DOHH2 (cell line): ENCODE measurements around the gene ARAP1.

Experiments used
- H3F3A ChIP-seq: fragments of 200-600 bp; sonication (generic), shearing (Covaris generic); 2 replicates; pipeline ENCODE4 v1.6.0; 2016; ENCODE audit warnings: antibody characterized with exemption, mild to moderate bottlenecking; ENCODE audit not compliant: control insufficient read depth, insufficient read depth
- H3K27ac ChIP-seq: fragments of 200-600 bp; sonication (generic); 2 replicates; pipeline ENCODE4 v1.5.1; 2014; ENCODE audit warnings: low read depth, mild to moderate bottlenecking, low read length, moderate library complexity
- H3K27me3 ChIP-seq: fragments of 200-600 bp; sonication (generic); 2 replicates; pipeline ENCODE4 v1.6.1; 2014; ENCODE audit warnings: mild to moderate bottlenecking, low read length, mixed read lengths; ENCODE audit not compliant: control insufficient read depth
- H3K36me3 ChIP-seq: fragments of 200-600 bp; sonication (generic); 2 replicates; pipeline ENCODE4 v1.6.1; 2014; ENCODE audit warnings: mild to moderate bottlenecking, low read length, moderate library complexity, mixed read lengths; ENCODE audit not compliant: control insufficient read depth
- H3K4me1 ChIP-seq: fragments of 200-600 bp; sonication (generic); 2 replicates; pipeline ENCODE4 v1.6.1; 2014; ENCODE audit warnings: mild to moderate bottlenecking, low read length, mixed read lengths; ENCODE audit not compliant: control insufficient read depth
- H3K4me2 ChIP-seq: fragments of 200-600 bp; sonication (generic); 2 replicates; pipeline ENCODE4 v1.6.0; 2014; ENCODE audit warnings: mild to moderate bottlenecking, low read length, moderate library complexity
- H3K4me3 ChIP-seq: fragments of 200-600 bp; sonication (generic); 2 replicates; pipeline ENCODE4 v1.5.1; 2014; ENCODE audit warnings: mild to moderate bottlenecking, low read length, mixed read lengths
- H3K79me2 ChIP-seq: fragments of 200-600 bp; sonication (generic); 2 replicates; pipeline ENCODE4 v1.6.1; 2014; ENCODE audit warnings: mild to moderate bottlenecking, low read length, mixed read lengths; ENCODE audit not compliant: control insufficient read depth
- H3K9me2 ChIP-seq: fragments of 200-600 bp; sonication (generic); replicated peaks from 2 replicates; pipeline ENCODE4 v1.6.1; 2014; ENCODE audit warnings: mild to moderate bottlenecking, low read length, mixed read lengths; ENCODE audit not compliant: control insufficient read depth
- H3K9me3 ChIP-seq: fragments of 200-600 bp; sonication (generic); 2 replicates; pipeline ENCODE4 v1.6.1; 2014; ENCODE audit warnings: antibody characterized with exemption, low read length, mixed read lengths; ENCODE audit not compliant: control insufficient read depth, insufficient read depth
- H4K20me1 ChIP-seq: fragments of 200-600 bp; sonication (generic); 2 replicates; pipeline ENCODE4 v1.6.0; 2014; ENCODE audit warnings: low read depth, mild to moderate bottlenecking, antibody characterized with exemption, low read length, moderate library complexity; ENCODE audit not compliant: control insufficient read depth, insufficient read depth
- EZH2phosphoT487 ChIP-seq: fragments of 200-600 bp; sonication (generic); IDR thresholded peaks from 2 replicates; pipeline ENCODE4 v1.6.1; 2017; ENCODE audit warnings: borderline replicate concordance, mild to moderate bottlenecking, antibody characterized with exemption, low read length, moderate library complexity, mixed read lengths
- TF ChIP-seq, protein P1 (sequence below): fragments of 200-600 bp; sonication (generic); IDR thresholded peaks from one replicate; pipeline ENCODE4 v1.5.1; 2014; ENCODE audit warnings: antibody characterized with exemption, mild to moderate bottlenecking, low read depth, low read length; ENCODE audit not compliant: poor library complexity, severe bottlenecking

Gene ARAP1

DNA sequence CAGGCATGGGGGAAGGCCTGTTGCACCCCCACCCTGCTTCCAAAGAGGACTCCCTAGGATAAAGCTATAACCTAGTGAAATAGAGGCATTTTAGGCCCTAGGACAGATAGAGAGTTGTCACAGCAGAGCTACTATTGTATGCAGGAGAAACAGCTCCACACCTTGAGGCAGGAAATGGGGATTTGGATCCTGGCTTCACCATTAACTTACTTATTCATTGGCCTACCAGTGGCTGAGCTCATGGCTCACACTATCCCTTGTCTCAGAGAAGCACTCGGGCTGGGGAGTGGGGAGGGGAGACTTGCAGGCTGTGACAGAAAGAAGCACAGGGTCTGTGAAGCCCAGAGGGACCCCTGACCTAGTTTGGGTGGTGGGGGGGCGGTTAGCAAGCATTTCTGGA, 77.0 kb downstream of the ARAP1 start:
- peaks cover 81% of the 10 kb centered on the region for H3K27me3 ChIP-seq
- H3K4me3 ChIP-seq = no peak overlapping the region
- H3K4me2 ChIP-seq = no peak overlapping the region
- no peaks in the 10 kb centered on the region for H4K20me1 ChIP-seq
- H3K9me3 ChIP-seq = no peaks in the 10 kb centered on the region
- no peak overlapping the region for H3K27ac ChIP-seq
- no peaks in the 10 kb centered on the region for H3K79me2 ChIP-seq
- H3K36me3 ChIP-seq = no peaks in the 10 kb centered on the region
- no peaks in the 10 kb centered on the region for H3F3A ChIP-seq
- no peaks in the 10 kb centered on the region for H3K9me2 ChIP-seq
- no peaks in the 10 kb centered on the region for H3K4me1 ChIP-seq
- no peak for TF ChIP-seq EZH2phosphoT487
- TF ChIP-seq, protein P1, sequence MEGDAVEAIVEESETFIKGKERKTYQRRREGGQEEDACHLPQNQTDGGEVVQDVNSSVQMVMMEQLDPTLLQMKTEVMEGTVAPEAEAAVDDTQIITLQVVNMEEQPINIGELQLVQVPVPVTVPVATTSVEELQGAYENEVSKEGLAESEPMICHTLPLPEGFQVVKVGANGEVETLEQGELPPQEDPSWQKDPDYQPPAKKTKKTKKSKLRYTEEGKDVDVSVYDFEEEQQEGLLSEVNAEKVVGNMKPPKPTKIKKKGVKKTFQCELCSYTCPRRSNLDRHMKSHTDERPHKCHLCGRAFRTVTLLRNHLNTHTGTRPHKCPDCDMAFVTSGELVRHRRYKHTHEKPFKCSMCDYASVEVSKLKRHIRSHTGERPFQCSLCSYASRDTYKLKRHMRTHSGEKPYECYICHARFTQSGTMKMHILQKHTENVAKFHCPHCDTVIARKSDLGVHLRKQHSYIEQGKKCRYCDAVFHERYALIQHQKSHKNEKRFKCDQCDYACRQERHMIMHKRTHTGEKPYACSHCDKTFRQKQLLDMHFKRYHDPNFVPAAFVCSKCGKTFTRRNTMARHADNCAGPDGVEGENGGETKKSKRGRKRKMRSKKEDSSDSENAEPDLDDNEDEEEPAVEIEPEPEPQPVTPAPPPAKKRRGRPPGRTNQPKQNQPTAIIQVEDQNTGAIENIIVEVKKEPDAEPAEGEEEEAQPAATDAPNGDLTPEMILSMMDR = no peak

DNA sequence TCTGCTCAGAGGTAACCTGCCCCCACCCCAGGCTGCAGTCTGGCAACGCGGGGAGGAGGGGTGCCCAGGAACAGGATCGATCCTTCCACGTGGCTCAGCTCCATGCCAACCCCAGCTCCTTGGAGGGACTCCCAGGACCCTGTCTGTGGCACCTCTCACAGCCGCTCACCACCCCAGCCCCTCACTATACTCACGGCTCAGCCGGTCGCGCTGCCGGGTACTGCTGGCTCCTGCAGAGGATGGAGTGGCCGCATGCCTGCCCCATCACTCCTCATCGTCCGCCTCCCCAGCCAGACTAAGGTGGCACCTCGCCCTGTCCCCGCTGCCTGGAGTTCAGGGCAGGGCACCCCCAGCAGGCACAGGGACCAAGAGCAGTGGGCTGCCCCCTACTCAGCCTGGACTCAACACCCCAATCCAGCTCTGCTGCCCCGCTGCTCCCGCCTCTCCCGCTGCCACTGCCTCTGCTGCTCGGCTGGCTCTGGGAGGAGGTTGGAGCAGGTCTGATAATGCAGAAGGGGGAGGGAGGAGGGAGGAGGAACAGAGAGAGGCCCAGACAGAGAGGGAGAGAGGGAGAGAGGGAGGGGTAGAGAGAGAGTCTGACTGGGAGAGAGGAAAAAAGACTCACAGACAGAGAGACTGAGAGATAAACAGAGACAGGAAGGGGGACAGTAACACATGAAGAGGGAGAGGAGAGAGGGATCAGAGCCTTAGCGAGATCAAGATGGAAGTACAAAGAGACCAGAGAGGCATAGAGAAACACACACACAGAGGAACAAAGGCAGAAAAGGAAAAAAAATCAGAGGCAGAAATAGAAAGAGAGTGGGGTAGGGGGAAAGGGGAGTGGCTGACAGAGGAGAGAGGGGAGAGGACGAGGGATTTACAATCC, 78.0 kb downstream of the ARAP1 start, which contains the start of gene PDE2A:
Gene PDE2A (minus strand): TSS at position 480 of the 886 bp plus-strand sequence. CDS start 215 bp downstream, at position 265.
- no peaks in the 10 kb centered on the region for H3K79me2 ChIP-seq
- H3K36me3 ChIP-seq = no peaks in the 10 kb centered on the region
- H3K27ac ChIP-seq = no peak within 1 kb of the TSS
- H3K4me3 ChIP-seq = no peak within 1 kb of the TSS
- no peaks in the 10 kb centered on the region for H4K20me1 ChIP-seq
- H3F3A ChIP-seq = no peaks in the 10 kb centered on the region
- TF ChIP-seq EZH2phosphoT487 = no peak
- TF ChIP-seq, protein P1 = no peak
- H3K9me2 ChIP-seq = no peaks in the 10 kb centered on the region
- no peak within 1 kb of the TSS for H3K4me2 ChIP-seq
- 0 out of 2 replicates have a peak, but pooled peaks cover 3% of the 10 kb centered on the region for H3K4me1 ChIP-seq
- no peaks in the 10 kb centered on the region for H3K9me3 ChIP-seq
- H3K27me3 ChIP-seq = peaks cover 72% of the 10 kb centered on the region

DNA sequence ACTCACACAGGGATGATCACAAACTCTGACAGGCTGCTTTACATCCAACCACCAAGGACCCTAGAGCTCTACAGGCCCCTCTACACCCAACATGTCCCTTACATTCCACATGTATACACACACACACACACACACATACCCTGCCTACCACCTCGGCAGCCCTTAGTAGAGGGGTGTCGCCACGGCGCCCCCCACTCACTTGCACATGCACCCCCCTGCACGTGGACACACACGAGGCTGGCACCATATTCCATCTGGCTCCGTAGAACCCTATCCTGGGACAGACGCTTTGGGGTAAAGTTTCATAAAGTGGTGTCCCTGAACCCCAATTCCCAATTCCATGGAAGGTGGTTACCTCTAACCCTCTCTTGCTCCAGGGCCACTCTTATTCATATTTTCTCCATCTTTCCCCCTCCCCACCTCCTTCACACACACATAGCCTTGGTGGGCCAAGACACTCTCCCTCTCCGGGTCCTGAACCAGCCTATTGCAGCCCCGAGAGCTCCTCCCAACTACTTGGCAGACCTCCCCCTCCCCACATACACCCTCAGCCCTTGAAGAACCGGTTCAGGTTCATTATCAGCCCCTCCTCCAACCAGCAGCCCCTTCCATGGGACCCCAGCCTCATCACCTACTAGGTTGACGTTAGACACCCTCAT, 78.8 kb downstream of the ARAP1 start:
- no peak overlapping the region for H3K4me3 ChIP-seq
- no peak overlapping the region for H3K4me2 ChIP-seq
- no peaks in the 10 kb centered on the region for H4K20me1 ChIP-seq
- H3K79me2 ChIP-seq = no peaks in the 10 kb centered on the region
- H3K27me3 ChIP-seq = peaks cover 65% of the 10 kb centered on the region
- peaks cover 2% of the 10 kb centered on the region; the same call in 1 of the 2 replicates for H3K9me3 ChIP-seq
- no peaks in the 10 kb centered on the region for H3K36me3 ChIP-seq
- no peaks in the 10 kb centered on the region for H3K9me2 ChIP-seq
- 0 out of 2 replicates have a peak, but pooled peaks cover 3% of the 10 kb centered on the region for H3K4me1 ChIP-seq
- no peak overlapping the region for H3K27ac ChIP-seq
- H3F3A ChIP-seq = no peaks in the 10 kb centered on the region
- no peak for TF ChIP-seq EZH2phosphoT487
